ENCODE data around the gene MRGPRX2. TPM values are rescaled to one million over a fixed set of nuclear protein-coding genes. Genes with fewer than 3 reads are reported as not detected.

The MRGPRX2 gene
- total RNA-seq = not detected

DNA sequence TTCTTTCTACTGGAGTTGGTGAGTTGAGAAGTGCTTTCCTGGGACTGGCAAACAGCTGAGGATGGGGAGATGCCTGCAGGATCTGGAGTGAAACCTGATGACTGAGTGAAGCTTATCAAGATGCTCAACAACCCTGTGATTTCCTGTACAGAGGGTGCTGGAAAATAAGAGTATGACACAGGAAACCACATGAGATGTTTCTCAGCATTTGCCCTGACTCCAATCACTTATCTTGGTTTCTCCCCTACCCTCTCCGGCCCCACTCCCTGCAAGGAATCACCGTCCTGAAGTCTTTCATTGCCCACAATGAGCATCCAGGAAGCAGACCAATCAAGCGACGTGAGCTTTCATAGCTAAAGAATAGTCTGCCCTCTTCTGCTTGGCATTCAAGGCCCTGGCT is at the start of gene MRGPRX2:
Gene MRGPRX2, minus strand, starts transcription at position 89 of the 400 bp plus-strand sequence. CDS start 4,315 bp downstream, outside the sequence.
- Histone ChIP-seq H3K4me1 (no peaks in the 10 kb centered on the region), H3K36me3 (no peaks in the 10 kb centered on the region), H3K27ac (no peak within 1 kb of the TSS), H3K9me3 (no peaks in the 10 kb centered on the region), H3K27me3 (no peaks in the 10 kb centered on the region), H3K4me3 (no peak within 1 kb of the TSS)
- no peak for DNase-seq (ENCODE audit: low spot score)
- TF ChIP-seq, protein P1, sequence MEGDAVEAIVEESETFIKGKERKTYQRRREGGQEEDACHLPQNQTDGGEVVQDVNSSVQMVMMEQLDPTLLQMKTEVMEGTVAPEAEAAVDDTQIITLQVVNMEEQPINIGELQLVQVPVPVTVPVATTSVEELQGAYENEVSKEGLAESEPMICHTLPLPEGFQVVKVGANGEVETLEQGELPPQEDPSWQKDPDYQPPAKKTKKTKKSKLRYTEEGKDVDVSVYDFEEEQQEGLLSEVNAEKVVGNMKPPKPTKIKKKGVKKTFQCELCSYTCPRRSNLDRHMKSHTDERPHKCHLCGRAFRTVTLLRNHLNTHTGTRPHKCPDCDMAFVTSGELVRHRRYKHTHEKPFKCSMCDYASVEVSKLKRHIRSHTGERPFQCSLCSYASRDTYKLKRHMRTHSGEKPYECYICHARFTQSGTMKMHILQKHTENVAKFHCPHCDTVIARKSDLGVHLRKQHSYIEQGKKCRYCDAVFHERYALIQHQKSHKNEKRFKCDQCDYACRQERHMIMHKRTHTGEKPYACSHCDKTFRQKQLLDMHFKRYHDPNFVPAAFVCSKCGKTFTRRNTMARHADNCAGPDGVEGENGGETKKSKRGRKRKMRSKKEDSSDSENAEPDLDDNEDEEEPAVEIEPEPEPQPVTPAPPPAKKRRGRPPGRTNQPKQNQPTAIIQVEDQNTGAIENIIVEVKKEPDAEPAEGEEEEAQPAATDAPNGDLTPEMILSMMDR (IDR thresholded peaks at IDR 0.05) = no peak

GRCh38 chr11:19110295-19110694 is 49.8 kb upstream of the MRGPRX2 start:
- H3K4me3 ChIP-seq = no peak overlapping the region
- H3K27ac ChIP-seq = peak overlapping the region in 1 of 2 donors; percentile 49
- peaks cover 0 to 6% of the 10 kb centered on the region in 2 donors for H3K4me1 ChIP-seq
- H3K36me3 ChIP-seq = no peaks in the 10 kb centered on the region
- TF ChIP-seq, protein P1 (IDR thresholded peaks at IDR 0.05) = peak in 1 of 2 donors; percentile 25
- no peaks in the 10 kb centered on the region for H3K9me3 ChIP-seq
- no peaks in the 10 kb centered on the region for H3K27me3 ChIP-seq
- DNase-seq (ENCODE audit: low spot score) = no peak

DNA sequence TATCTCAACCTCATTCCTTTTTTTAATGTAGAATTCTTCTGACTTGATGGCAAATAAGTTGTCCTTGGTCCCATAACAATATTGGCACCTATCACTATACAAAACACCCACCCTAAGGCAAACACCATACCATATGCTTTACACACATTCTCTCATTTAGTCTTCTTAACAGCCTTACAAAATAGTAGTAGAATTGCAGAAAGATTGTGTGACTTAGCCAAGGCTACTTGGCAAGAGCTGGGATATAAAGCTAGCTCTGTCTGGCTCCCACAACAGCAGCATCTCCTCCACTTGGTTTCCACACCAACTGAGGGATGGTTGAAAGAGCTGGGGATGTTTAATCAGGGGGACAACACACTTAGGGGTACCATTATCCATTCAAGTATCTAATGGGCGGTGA is 46.6 kb upstream of the MRGPRX2 start:
- Histone ChIP-seq H3K4me3 (no peak overlapping the region), H3K27me3 (no peaks in the 10 kb centered on the region), H3K27ac (no peak overlapping the region), H3K4me1 (peaks cover 0 to 6% of the 10 kb centered on the region in 2 donors), H3K36me3 (no peaks in the 10 kb centered on the region), H3K9me3 (no peaks in the 10 kb centered on the region)
- TF ChIP-seq, protein P1 (IDR thresholded peaks at IDR 0.05) = no peak
- DNase-seq (ENCODE audit: low spot score) = no peak

DNA sequence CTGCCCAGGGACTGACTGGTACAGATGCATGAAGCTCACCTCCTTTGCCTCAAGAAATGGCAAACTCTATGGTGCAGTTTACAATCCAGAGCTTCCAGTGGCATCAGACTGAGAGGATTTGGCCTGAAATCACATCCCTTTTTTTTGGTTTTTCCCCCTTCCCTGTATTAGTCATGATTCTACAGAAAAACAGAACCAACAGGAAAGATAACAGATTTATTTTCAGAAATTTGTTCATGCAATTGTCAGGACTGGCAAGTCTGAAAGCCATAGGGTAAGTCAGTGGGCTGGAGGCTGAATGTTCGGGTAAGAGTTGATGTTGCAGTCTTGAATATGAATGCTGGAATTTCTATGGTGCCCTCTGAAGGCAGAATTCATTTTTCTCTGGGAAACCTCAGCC is 44.5 kb upstream of the MRGPRX2 start:
- Histone ChIP-seq H3K4me3 (no peak overlapping the region), H3K27me3 (no peaks in the 10 kb centered on the region), H3K36me3 (no peaks in the 10 kb centered on the region), H3K4me1 (peaks cover 0 to 6% of the 10 kb centered on the region in 2 donors), H3K27ac (no peak overlapping the region), H3K9me3 (no peaks in the 10 kb centered on the region)
- DNase-seq (ENCODE audit: low spot score) = no peak
- TF ChIP-seq, protein P1 (IDR thresholded peaks at IDR 0.05) = no peak

GRCh38 chr11:19102521-19102900 is 42.0 kb upstream of the MRGPRX2 start:
- TF ChIP-seq, protein P1 (IDR thresholded peaks at IDR 0.05) = no peak
- no peak overlapping the region for H3K27ac ChIP-seq
- no peaks in the 10 kb centered on the region for H3K36me3 ChIP-seq
- DNase-seq (ENCODE audit: low spot score) = peak; percentile 11
- H3K4me3 ChIP-seq = no peak overlapping the region
- H3K27me3 ChIP-seq = no peaks in the 10 kb centered on the region
- no peaks in the 10 kb centered on the region for H3K9me3 ChIP-seq
- no peaks in the 10 kb centered on the region for H3K4me1 ChIP-seq

- no peaks in the 10 kb centered on the region for H3K36me3 ChIP-seq
- no peaks in the 10 kb centered on the region for H3K27me3 ChIP-seq
- H3K9me3 ChIP-seq = no peaks in the 10 kb centered on the region
- no peaks in the 10 kb centered on the region for H3K4me1 ChIP-seq
- no peak overlapping the region for H3K4me3 ChIP-seq
- no peak overlapping the region for H3K27ac ChIP-seq
- TF ChIP-seq, protein P1 (IDR thresholded peaks at IDR 0.05) = no peak
- DNase-seq (ENCODE audit: low spot score) = no peak
These were observed 41.4 kb upstream of the MRGPRX2 start for GRCh38 chr11:19101796-19102520.
